HK-2 (cell line): ENCODE measurements around the gene OPCML.

Experiments
- DNase-seq: peaks from one replicate; pipeline ENCODE4 v3.0.0-alpha.2; 2018; ENCODE audit not compliant: unreplicated experiment

The OPCML gene

DNA sequence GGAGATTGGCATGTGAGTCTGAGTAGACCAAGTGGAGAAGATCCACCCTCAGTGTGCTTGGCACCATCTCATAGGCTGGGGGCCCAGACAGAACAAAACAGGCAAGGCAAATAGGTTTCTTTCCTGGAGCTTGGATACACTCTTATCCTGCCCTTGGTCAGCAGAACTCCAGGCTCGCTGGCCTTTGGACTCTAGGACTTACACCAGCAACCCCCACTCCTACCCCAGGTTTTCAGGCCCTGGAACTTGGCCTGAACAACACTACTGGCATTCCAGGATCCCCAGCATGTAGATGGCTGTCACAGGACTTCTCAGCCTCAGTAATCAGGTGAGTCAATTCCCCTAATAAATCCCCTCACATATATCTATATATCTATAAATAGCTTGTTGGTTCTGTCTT lies 637.7 kb downstream of the OPCML start:
- DNase-seq, result no peak

DNA sequence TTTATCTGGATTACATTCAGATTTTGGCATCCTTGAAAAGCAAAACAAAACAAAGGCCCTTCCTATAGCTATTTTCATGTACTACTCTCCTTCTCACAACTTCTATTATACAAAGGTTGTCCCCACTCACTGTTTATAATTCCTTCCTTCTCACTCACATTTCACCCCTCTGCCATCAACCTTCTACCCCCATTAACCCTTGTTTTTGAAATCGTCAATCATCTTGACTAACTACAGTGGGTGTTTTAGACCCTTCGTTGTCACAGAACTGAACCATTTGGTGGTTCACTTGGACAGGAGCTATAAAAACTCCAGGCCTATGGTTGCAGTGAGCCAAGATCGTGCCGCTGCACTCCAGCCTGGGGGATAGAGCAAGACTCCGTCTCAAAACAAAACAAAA lies 639.4 kb downstream of the OPCML start:
- no peak for DNase-seq

- no peak for DNase-seq
Observed at GRCh38 chr11:132888226-132888625, 644.1 kb downstream of the OPCML start.

DNA sequence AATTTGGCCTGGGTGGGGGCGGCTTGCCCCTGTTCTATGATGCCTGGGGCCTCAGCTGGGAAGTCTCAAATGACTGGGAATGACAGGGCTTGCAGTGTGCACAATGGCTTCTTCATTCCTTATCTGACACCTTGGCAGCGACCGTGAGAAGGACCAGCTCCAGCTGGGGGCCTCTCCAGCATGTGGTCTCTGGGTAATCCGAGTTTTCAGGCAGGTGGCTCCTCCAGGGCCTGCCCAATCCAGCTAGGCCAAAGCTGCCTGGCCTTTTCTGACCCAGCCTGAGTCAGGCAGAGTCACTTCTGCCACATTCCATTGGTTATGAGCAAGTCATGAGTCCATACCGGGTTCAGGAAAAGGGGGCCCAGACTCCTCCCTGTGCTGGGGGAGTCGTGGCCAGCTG lies 646.0 kb downstream of the OPCML start:
- DNase-seq, result no peak

GRCh38 chr11:132883241-132883640 lies 649.1 kb downstream of the OPCML start:
- no peak for DNase-seq

- no peak for DNase-seq
Observed at GRCh38 chr11:132881622-132882021, 650.7 kb downstream of the OPCML start.

- DNase-seq, result no peak
Observed at GRCh38 chr11:132878111-132878510, 654.2 kb downstream of the OPCML start.

GRCh38 chr11:132876705-132877104 lies 655.6 kb downstream of the OPCML start:
- no peak for DNase-seq

- DNase-seq, result no peak
Observed at GRCh38 chr11:132876239-132876638, 656.1 kb downstream of the OPCML start.

- DNase-seq, result no peak
Observed at GRCh38 chr11:132874638-132875037, 657.7 kb downstream of the OPCML start.

DNA sequence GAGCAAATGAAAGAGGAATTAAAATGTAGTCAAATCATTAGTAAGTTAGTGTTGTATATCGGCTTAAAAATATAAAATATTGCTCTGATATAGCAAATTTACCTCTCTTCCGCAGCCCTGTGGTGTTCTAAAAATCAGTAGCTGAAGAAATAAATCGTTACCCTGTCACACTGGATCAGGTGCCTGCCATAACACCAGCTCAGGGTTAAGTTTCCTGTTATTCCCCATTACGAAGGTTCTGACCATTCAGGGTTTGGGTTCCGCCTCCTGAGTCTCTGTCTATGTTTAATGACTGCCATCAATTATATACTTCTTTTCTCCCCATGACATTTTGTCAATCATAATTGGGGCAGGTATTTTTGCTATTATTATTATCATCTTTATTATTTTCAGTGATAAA lies 658.5 kb downstream of the OPCML start:
- DNase-seq, result no peak

GRCh38 chr11:132872211-132872610 lies 660.1 kb downstream of the OPCML start:
- no peak for DNase-seq

- no peak for DNase-seq
Observed at GRCh38 chr11:132866783-132867545, 665.3 kb downstream of the OPCML start.

DNA sequence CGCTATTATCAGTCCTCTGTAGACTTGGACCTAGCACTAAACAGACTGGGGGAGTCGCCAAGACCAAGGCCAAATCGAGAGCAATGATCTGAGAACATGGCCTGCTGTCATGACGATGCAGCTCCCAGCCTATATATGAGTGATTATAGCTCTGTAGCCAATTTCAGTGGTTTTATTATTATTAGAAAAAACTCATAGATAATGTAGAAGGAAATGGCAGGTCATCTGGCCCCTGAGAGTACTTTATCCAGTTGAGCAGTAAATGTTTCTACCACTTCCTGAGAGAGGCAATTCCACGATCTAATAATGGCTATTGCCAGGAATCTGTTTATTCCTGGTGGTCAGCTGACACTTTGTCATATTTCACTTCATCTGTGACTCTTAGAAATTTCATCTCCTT lies 666.7 kb downstream of the OPCML start:
- no peak for DNase-seq

DNA sequence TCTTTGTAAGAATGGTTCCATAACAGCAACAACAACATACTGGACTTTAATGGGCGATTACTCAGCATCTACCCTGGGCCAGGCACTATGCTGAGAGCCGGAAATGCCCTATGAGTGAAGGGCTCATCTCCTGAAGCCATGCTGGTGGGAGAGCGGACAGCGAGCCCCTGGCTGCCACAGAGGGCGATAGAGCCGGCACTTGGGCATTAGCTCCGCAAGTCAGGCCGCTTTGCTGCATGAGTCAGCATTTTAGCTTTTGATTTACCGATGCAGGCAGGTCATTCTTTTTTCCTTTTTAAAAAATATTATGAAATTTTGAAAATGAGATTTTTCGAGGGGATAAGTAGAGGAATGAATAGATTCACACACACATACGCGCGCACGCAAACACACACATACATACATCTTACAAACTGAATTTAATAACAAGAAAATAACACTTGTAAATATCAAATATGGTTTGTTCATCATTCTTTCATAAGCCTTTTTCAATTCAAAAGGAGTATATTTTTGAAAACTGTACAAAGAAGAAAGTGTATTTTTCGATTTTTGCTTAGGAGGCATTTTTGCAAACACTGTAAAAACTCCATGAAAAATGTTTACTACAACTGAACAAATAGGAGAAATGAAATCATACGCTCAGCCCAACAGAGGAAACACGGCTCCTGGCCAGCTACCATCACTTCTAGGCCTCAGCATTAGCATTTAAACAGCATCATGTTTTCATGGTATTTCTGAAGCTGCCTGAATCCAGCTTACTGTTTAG lies 667.3 kb downstream of the OPCML start:
- DNase-seq, result no peak

DNA sequence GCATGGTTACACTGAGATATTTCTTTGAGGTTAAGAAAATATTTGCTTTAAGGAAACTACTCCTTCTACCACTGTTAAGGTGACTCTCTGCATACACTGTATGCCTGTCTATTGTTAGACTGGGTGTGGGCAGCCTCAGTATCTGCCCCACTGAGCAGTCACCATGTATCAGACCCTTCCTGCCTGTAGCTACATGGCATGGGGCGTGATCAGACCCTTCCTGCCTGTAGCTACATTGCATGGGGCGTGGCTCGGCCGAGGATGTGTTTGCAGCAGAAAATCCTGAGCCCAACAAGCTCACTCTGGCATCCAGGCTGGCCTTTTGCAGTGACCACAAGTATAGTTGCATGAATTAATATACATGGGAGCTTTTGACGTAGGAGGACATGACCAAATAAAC lies 669.4 kb downstream of the OPCML start:
- DNase-seq, result no peak

DNA sequence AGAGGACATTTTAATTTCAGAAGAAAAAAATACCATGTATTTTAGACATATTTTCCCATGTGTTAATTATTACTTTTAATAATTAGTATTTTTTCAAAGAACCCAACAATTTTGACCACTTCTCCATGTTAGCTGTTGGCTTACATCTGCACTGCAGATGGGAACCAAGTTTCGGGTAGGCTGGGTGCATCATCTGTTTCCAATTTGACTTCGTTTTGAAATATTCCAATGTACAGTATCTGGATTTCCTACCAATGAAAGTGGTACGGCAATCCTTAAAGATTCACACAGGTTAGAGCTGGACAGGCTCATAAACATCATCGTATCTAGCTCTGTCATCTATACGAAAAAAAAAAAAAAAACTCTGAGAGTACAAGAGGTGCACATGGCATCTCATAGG lies 670.2 kb downstream of the OPCML start:
- DNase-seq, result no peak

GRCh38 chr11:132859306-132859705 lies 673.0 kb downstream of the OPCML start:
- no peak for DNase-seq

DNA sequence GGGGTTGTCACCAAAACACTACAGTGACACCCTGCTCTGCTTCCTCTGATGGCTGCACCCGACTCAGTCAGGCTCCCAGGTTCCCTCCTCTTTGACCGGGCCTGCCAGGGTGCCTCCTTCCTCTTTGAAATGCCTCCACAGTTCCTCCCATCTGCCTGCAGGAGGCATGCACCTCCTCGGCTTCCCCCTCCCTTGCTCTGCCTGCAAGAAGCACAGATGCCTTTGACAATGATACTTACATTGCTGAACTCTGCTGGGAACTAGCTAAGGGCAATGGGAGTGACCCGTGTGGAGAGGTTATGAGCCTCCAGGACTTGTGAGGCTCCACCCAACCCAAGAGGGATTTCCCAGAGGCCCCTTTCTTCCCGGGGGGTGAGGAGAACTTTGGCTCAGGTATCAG lies 674.1 kb downstream of the OPCML start:
- no peak for DNase-seq

DNA sequence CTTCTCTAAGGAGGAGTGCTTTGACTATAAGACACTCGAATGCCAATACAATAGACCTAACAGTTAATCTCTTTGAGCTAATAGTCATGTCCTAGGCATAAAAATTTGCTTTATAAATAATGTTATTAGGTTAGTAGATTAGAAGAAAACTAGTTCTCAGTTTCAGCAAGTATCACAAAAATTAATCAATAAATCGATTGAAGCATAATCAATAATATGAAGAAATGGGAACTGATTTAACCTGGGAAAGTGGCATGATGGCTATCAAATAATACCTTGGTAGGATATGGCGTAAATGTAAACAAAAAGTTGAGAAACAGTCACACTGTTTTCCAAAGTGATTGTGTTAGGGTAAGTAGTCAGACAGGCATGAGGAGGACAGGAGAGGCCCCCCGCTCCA lies 676.3 kb downstream of the OPCML start:
- DNase-seq, result no peak

- no peak for DNase-seq
Observed at GRCh38 chr11:132855516-132855915, 676.8 kb downstream of the OPCML start.

GRCh38 chr11:132853886-132854285 lies 678.4 kb downstream of the OPCML start:
- no peak for DNase-seq

GRCh38 chr11:132852361-132852760 lies 679.9 kb downstream of the OPCML start:
- no peak for DNase-seq
